Ovary (tissue), 10 donors: ENCODE data around the gene ANK2. TPM values are rescaled to one million over a fixed set of nuclear protein-coding genes. Genes with fewer than 3 reads are reported as not detected.

Experiments
- DNase-seq, 5 donors: peaks; one replicate each; pipeline ENCODE4 v3.0.0-alpha.2; 2019 to 2020
- H3K27ac ChIP-seq, 2 donors: fragments of 200-600 bp; one replicate each; pipeline versions ENCODE4 v1.5.1 to v1.8.0; 2019 to 2022
- H3K27me3 ChIP-seq: fragments of 200-600 bp; one replicate; pipeline ENCODE4 v1.8.0; 2022
- H3K36me3 ChIP-seq: fragments of 200-600 bp; sonication (generic); one replicate; pipeline ENCODE4 v1.5.1; 2019
- H3K4me1 ChIP-seq: one replicate; pipeline ENCODE4 v1.8.1; 2013; ENCODE audit warnings: mild to moderate bottlenecking, moderate library complexity; ENCODE audit not compliant: insufficient read depth
- H3K4me3 ChIP-seq: fragments of 200-600 bp; sonication (generic); one replicate; pipeline ENCODE4 v1.5.1; 2017
- H3K9me3 ChIP-seq, 2 donors: fragments of 200-600 bp in 1 of 2; sonication (generic) in 1 of 2; one replicate each; pipeline versions ENCODE4 v1.5.1 to v1.8.1; 2013 to 2019; ENCODE audit warnings: mild to moderate bottlenecking in 1 of 2, moderate library complexity in 1 of 2
- CTCF ChIP-seq, 3 donors: fragments of 450-650 bp in 2 of 3; fragments of 200-600 bp in 1 of 3; IDR thresholded peaks; one replicate each; pipeline versions ENCODE4 v1.5.1 to v1.8.0; 2016 to 2022; ENCODE audit warnings: antibody characterized with exemption in 3 of 3, mild to moderate bottlenecking in 1 of 3
- EP300 ChIP-seq: sonication (generic); formaldehyde crosslinking; IDR thresholded peaks from one replicate; pipeline ENCODE4 v1.6.1; 2017; ENCODE audit warnings: antibody characterized with exemption
- POLR2A ChIP-seq: fragments of 450-650 bp; IDR thresholded peaks from one replicate; pipeline ENCODE4 v1.6.1; 2017; ENCODE audit warnings: antibody characterized with exemption, mild to moderate bottlenecking, moderate library complexity
- WGBS, 3 donors: extraction: QIAGEN DNeasy Blood & Tissue Kit in 1 of 3; methylation state at CpG; one replicate each; pipeline versions ENCODE4 v1.1.5 to v1.1.7; 2013 to 2017; 5-methylcytosine and 5-hydroxymethylcytosine counted together
- intact Hi-C, 4 donors: fragments of 100-400 bp; cut with DNase I; formaldehyde crosslinking; loops; one replicate each; pipeline versions ENCODE4 v1.11.0 to v1.15.1; 2022 to 2023
- long read RNA-seq, 3 donors: library from polyadenylated mRNA in 2 of 3; unstranded in 2 of 3; transcript quantifications; one replicate each; pipeline ENCODE4 v2.0.0 and lab custom pipeline, GENCODE V29; 2021 to 2026
- polyA plus RNA-seq, 2 donors: library from polyadenylated mRNA; stranded (reverse); fragments of 200-250 nt in 1 of 2; fragments of 350-450 nt in 1 of 2; fragmentation: Illumina TruSeq in 1 of 2; extraction: RNeasy Lipid Tissue Mini Kit (QIAGEN cat#74804) in 1 of 2; gene quantifications; one replicate each; pipeline ENCODE4 v1.2.3, GENCODE V29; 2013 to 2014
- total RNA-seq, 7 donors: library from RNA; depleted of rRNA in 2 of 7; stranded (reverse); fragments of >200 nt in 2 of 7; fragmentation: NEBNext Ultra II Directional in 3 of 7; extraction: Animal tissue kit (Norgen Biotek cat#: 25700) in 3 of 7; gene quantifications; one replicate each; pipeline versions ENCODE4 v1.1.0 to v1.2.4, GENCODE V29; 2016 to 2023
- donor health status: DM: no; HTN: no; CAD: no; lungs with moderate emphysema.
- donor health status: DM: no; HTN: no; CAD: no.
- donor health status: Bipolar disorder and iron deficiency.
- donor health status: DM: yes; HTN: yes; CAD: no.
- donor health status: DM: no; HTN: no; CAD: no.
- donor health status: DM: yes; HTN: yes; CAD: no.

ANK2 gene
- 100 to 1,000 TPM in 2 of 7 donors, 10 to 100 TPM in 5; 41.1 to 120 (median 76.9) TPM for total RNA-seq
- polyA plus RNA-seq = 10 to 100 TPM; 26.4 to 60.0 TPM
- long read RNA-seq, donor 1, partial matches to known transcripts = 12 of 32 reads
- long read RNA-seq, donor 1, other reads (novel, unspliced or antisense) = 20 of 32 reads
- long read RNA-seq, donor 2 = 0 reads
- long read RNA-seq, donor 3, partial matches to known transcripts = 10 of 38 reads
- long read RNA-seq, donor 3, other reads (novel, unspliced or antisense) = 28 of 38 reads

GRCh38 chr4:113049421-113050370, at the start of gene ANK2:
Gene ANK2 (plus strand): TSS chr4:113049653. CDS start chr4:113049729, 76 bp downstream.
- no peaks in the 10 kb centered on the region for H3K36me3 ChIP-seq
- intact Hi-C loops = no loop called here
- DNase-seq = peak in 3 of 5 donors; percentile 30 to 43 (median 35)
- peaks cover 2% of the 10 kb centered on the region for H3K27me3 ChIP-seq
- peak within 1 kb of the TSS; percentile 24 for H3K4me3 ChIP-seq
- H3K27ac ChIP-seq = peak within 1 kb of the TSS in 1 of 2 donors; percentile 1
- no peak for TF ChIP-seq CTCF (IDR thresholded peaks at IDR 0.05)
- TF ChIP-seq EP300 = no peak
- TF ChIP-seq POLR2A = no peak
- H3K9me3 ChIP-seq = no peaks in the 10 kb centered on the region
- WGBS, 3 donors = 15 to 26% (median 17%) methylated on average over 20 of the region's 20 CpGs
- peaks cover 6% of the 10 kb centered on the region for H3K4me1 ChIP-seq

- Histone ChIP-seq H3K27ac (no peak overlapping the region), H3K4me1 (peaks cover 2% of the 10 kb centered on the region), H3K36me3 (no peaks in the 10 kb centered on the region), H3K4me3 (no peak overlapping the region), H3K9me3 (no peaks in the 10 kb centered on the region), H3K27me3 (no peaks in the 10 kb centered on the region)
- intact Hi-C loops = no loop called here
- WGBS, 3 donors = 88 to 91% (median 90%) methylated on average over 2 of the region's 2 CpGs
- no peak for DNase-seq
- TF ChIP-seq EP300 (no peak), CTCF (IDR thresholded peaks at IDR 0.05) (no peak), POLR2A (no peak)
These were observed 45.6 kb upstream of the ANK2 start for GRCh38 chr4:113003841-113004240.

DNA sequence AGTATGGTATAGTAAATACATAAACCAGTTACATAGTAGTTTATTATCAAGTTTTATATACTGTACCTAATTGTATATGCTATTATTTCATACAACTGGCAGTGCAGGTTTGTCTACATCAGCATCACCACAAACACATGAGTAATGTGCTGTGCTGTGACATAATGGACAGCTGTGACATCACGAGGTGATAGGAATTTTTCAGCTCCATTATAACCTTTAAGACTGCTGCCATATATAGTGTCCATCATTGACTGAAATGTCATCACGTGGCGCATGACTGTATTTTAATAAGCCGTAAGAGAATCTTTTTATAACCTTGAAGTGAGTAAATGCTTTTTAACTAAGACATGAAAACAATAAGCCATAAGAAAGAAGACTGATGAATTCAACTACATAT, 44.8 kb upstream of the ANK2 start:
- intact Hi-C loops = no loop called here
- Histone ChIP-seq H3K27me3 (no peaks in the 10 kb centered on the region), H3K4me1 (peaks cover 2% of the 10 kb centered on the region), H3K36me3 (no peaks in the 10 kb centered on the region), H3K4me3 (no peak overlapping the region), H3K9me3 (no peaks in the 10 kb centered on the region), H3K27ac (no peak overlapping the region)
- 66 to 95% (median 84%) methylated on average over 4 of the region's 4 CpGs for WGBS, 3 donors
- TF ChIP-seq POLR2A (no peak), EP300 (no peak), CTCF (IDR thresholded peaks at IDR 0.05) (no peak)
- no peak for DNase-seq

- 47 to 56% (median 51%) methylated on average over 1 of the region's 1 CpG for WGBS, 3 donors
- Histone ChIP-seq H3K4me1 (peaks cover 2% of the 10 kb centered on the region), H3K27ac (no peak overlapping the region), H3K27me3 (no peaks in the 10 kb centered on the region), H3K36me3 (no peaks in the 10 kb centered on the region), H3K4me3 (no peak overlapping the region), H3K9me3 (no peaks in the 10 kb centered on the region)
- intact Hi-C loops = no loop called here
- no peak for DNase-seq
- TF ChIP-seq POLR2A = no peak
- TF ChIP-seq CTCF (IDR thresholded peaks at IDR 0.05) = no peak
- no peak for TF ChIP-seq EP300
These were observed 42.8 kb upstream of the ANK2 start for GRCh38 chr4:113006632-113007031.
